A549 (cell line): ENCODE results near the gene BTBD18. TPM values are rescaled to one million over a fixed set of nuclear protein-coding genes. Genes with fewer than 3 reads are reported as not detected.

Experiments
- ATAC-seq, 2 experiments: fragments of 200-7000 bp in 1 of 2; fragments of >200 bp in 1 of 2; cut with Nextera tagmentation in 1 of 2; cut with Tn5 transposase in 1 of 2; 3 replicates each; pipeline versions ENCODE4 v1.8.0 to v1.9.1; 2018 to 2020; ENCODE audit warnings: mild to moderate bottlenecking in 1 of 2, moderate library complexity in 1 of 2
- CTCF ChIA-PET: fragments of 300-600 bp; sonication (Branson Sonifier 250); formaldehyde crosslinking; extraction: SDS; loops from one replicate; lab custom pipeline; 2021; ENCODE audit warnings: antibody characterized with exemption, inconsistent platforms; lab: Yijun Ruan, JAX
- POLR2A ChIA-PET: fragments of 350-600 bp; formaldehyde crosslinking; extraction: SDS; loops from one replicate; lab custom pipeline; 2021; ENCODE audit warnings: antibody characterized with exemption, inconsistent platforms; lab: Yijun Ruan, JAX
- DNase-seq, 2 experiments: peaks; one replicate each; pipeline versions ENCODE4 v3.0.0 to v3.0.0-alpha.2; 2011 to 2016; ENCODE audit warnings: low read depth in 1 of 2, low spot score in 1 of 2
- FAIRE-seq: peaks from 2 replicates; lab custom pipeline; 2011; peaks lifted over from hg19 to GRCh38; lab: Jason Lieb, UNC
- H3K27ac ChIP-seq, 2 experiments: fragments of >200 bp; sonication (Bioruptor Twin); formaldehyde crosslinking; 3 replicates each; pipeline ENCODE4 v1.5.1; 2016 to 2017
- H3K4me1 ChIP-seq: fragments of >200 bp; sonication (Bioruptor Twin); formaldehyde crosslinking; 3 replicates; pipeline ENCODE4 v1.6.1; 2016
- H3K4me2 ChIP-seq: fragments of >200 bp; sonication (Bioruptor Twin); formaldehyde crosslinking; 3 replicates; pipeline ENCODE4 v1.6.1; 2016
- H3K4me3 ChIP-seq: fragments of >200 bp; sonication (Bioruptor Twin); formaldehyde crosslinking; 3 replicates; pipeline ENCODE4 v1.5.1; 2016
- H3K9me3 ChIP-seq: fragments of >200 bp; sonication (Bioruptor Twin); formaldehyde crosslinking; 3 replicates; pipeline ENCODE4 v1.6.1; 2016
- CBX2 ChIP-seq: fragments of 200-600 bp; sonication (generic); IDR thresholded peaks from 2 replicates; pipeline ENCODE4 v1.6.1; 2016; ENCODE audit warnings: low read depth, mild to moderate bottlenecking, borderline replicate concordance
- CHD2 ChIP-seq: fragments of 150-350 bp; IDR thresholded peaks from 2 replicates; pipeline ENCODE4 v1.6.1; 2014; ENCODE audit warnings: low read length; ENCODE audit not compliant: partially characterized antibody
- EHF ChIP-seq: fragments of 250-450 bp; sonication (Bioruptor Pico); IDR thresholded peaks from 2 replicates; pipeline ENCODE4 v1.5.0; 2020; ENCODE audit warnings: mild to moderate bottlenecking
- ESRRA ChIP-seq: fragments of 150-350 bp; IDR thresholded peaks from 2 replicates; pipeline ENCODE4 v1.6.1; 2014; ENCODE audit warnings: mild to moderate bottlenecking, low read length, borderline replicate concordance
- FOXS1 ChIP-seq: fragments of 250-450 bp; sonication (Bioruptor Pico); IDR thresholded peaks from 2 replicates; pipeline ENCODE4 v1.5.0; 2020; ENCODE audit warnings: mild to moderate bottlenecking, moderate library complexity
- HEYL ChIP-seq: fragments of 250-450 bp; sonication (Bioruptor Pico); IDR thresholded peaks from 2 replicates; pipeline ENCODE4 v1.8.0; 2021; ENCODE audit warnings: mild to moderate bottlenecking, moderate library complexity
- HOXA7 ChIP-seq: fragments of 250-450 bp; sonication (Bioruptor Pico); IDR thresholded peaks from 2 replicates; pipeline ENCODE4 v1.5.0; 2020; ENCODE audit warnings: mild to moderate bottlenecking, moderate library complexity
- HOXB13 ChIP-seq: fragments of 250-450 bp; sonication (Bioruptor Pico); IDR thresholded peaks from 2 replicates; pipeline ENCODE4 v1.5.0; 2020; ENCODE audit warnings: low read depth, mild to moderate bottlenecking, moderate library complexity
- MAZ ChIP-seq: fragments of 150-350 bp; IDR thresholded peaks from 2 replicates; pipeline ENCODE4 v1.6.1; 2014; ENCODE audit warnings: antibody characterized with exemption, low read depth, low read length, borderline replicate concordance
- MYC ChIP-seq: IDR thresholded peaks from 2 replicates; pipeline ENCODE4 v1.6.1; 2012; ENCODE audit warnings: mild to moderate bottlenecking, inconsistent platforms, low read length, improper control_type of control experiment, borderline replicate concordance
- NFE2L2 ChIP-seq: fragments of 150-350 bp; conservative IDR thresholded peaks from 2 replicates; pipeline ENCODE4 v1.6.1; 2014; ENCODE audit warnings: low read length
- NR3C1 ChIP-seq: fragments of >200 bp; sonication (Bioruptor Twin); formaldehyde crosslinking; IDR thresholded peaks from 3 replicates; pipeline ENCODE4 v1.6.1; 2017
- PHF8 ChIP-seq: fragments of 200-600 bp; sonication (generic); IDR thresholded peaks from 2 replicates; pipeline ENCODE4 v1.6.1; 2016; ENCODE audit warnings: low read depth, mild to moderate bottlenecking, antibody characterized with exemption, moderate library complexity, borderline replicate concordance
- RARB ChIP-seq: fragments of 250-450 bp; sonication (Bioruptor Pico); IDR thresholded peaks from 2 replicates; pipeline ENCODE4 v1.8.0; 2021; ENCODE audit warnings: mild to moderate bottlenecking, moderate library complexity
- SREBF2 ChIP-seq: fragments of 450-650 bp; IDR thresholded peaks from 2 replicates; pipeline ENCODE4 v1.6.1; 2014; ENCODE audit warnings: mild to moderate bottlenecking, moderate library complexity
- ZC3H11A ChIP-seq: fragments of 450-650 bp; IDR thresholded peaks from 2 replicates; pipeline ENCODE4 v1.6.1; 2014; ENCODE audit warnings: antibody characterized with exemption, mild to moderate bottlenecking
- WGBS: methylation state at CpG from one replicate; pipeline ENCODE4 v1.1.6; 2017; ENCODE audit errors: missing lambda C conversion rate; 5-methylcytosine and 5-hydroxymethylcytosine counted together
- polyA plus RNA-seq, 4 experiments: library from polyadenylated mRNA; depleted of rRNA in 3 of 4; stranded (reverse); fragments of >200 nt; fragmentation: RNase III in 1 of 4; extraction: RNeasy Plus Mini Kit Qiagen cat#74134 plus additional on column Dnase treatment in 1 of 4; gene quantifications; 2 replicates in 3 of 4; 3 replicates in 1 of 4; pipeline ENCODE4 v1.2.3, GENCODE V29; 2011 to 2017
- TF ChIP-seq, protein P1 (sequence below): fragments of 150-350 bp; IDR thresholded peaks from 2 replicates; pipeline ENCODE4 v1.6.1; 2014; ENCODE audit warnings: low read depth, mild to moderate bottlenecking, low read length
- TF ChIP-seq, protein P2 (sequence below): fragments of 250-450 bp; sonication (Bioruptor Pico); IDR thresholded peaks from 2 replicates; pipeline ENCODE4 v1.5.0; 2021; ENCODE audit warnings: mild to moderate bottlenecking, moderate library complexity, borderline replicate concordance
- TF ChIP-seq, protein P3 (sequence below): IDR thresholded peaks from 2 replicates; pipeline ENCODE4 v1.6.1; 2012; ENCODE audit warnings: low read depth, borderline replicate concordance
- TF ChIP-seq, protein P4 (sequence below): fragments of 200-600 bp; sonication (generic); IDR thresholded peaks from 2 replicates; pipeline ENCODE4 v1.6.1; 2016; ENCODE audit warnings: antibody characterized with exemption, mild to moderate bottlenecking, moderate library complexity
- TF ChIP-seq, protein P5 (sequence below): fragments of 450-650 bp; IDR thresholded peaks from 2 replicates; pipeline ENCODE4 v1.6.1; 2014; ENCODE audit warnings: antibody characterized with exemption
- TF ChIP-seq, protein P6 (sequence below): fragments of 250-450 bp; sonication (Bioruptor Pico); IDR thresholded peaks from 2 replicates; pipeline ENCODE4 v1.5.0; 2020; ENCODE audit warnings: low read depth, mild to moderate bottlenecking, moderate library complexity

The BTBD18 gene
- polyA plus RNA-seq, 2 of the 4 experiments (the other 2 are of a cell fraction): not detected

DNA sequence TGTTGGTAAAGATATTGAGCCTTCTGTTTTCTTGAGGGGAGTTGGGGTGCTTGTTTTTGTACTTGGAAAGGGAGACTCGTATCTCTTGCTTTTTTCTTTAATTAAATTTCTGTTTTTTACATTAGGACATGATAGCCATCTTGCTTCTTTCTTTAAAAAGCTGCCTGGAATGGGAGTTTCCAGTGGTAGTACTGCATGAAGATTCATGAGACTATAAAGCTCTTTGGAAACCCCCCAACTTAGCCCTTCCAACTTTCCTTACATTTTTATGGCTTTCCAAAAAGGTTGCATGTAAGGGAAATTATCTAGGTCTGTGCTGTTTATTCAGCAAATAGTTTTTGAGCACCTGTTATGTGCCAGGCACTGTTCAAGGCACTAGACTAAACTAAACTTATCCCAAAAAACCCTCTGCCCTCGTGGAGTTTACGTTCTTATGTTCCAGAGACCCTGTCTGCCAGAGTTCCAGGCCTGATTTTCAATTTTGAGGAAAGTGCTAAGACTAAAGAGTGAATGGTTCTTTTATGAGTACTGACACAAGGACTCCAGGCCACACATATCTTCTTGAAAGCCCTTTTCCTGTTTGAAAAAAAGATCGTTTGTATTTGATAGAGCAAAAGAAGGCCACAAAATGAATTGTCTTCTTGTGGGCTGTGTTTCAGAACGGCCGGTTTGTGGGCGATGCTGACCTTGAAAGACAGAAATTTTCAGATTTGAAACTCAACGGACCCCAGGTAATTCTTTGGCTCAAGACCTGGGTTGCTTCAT, 41.9 kb upstream of the BTBD18 start:
- ChIA-PET CTCF (interaction anchor here (1.4 to 1.9 kb wide), 2 partner anchors 41 to 42 kb away, joined by 3 to 4 read pairs; partner anchors contain the start of gene BTBD18), POLR2A (no interaction called here)
- Histone ChIP-seq H3K9me3 (no peaks in the 10 kb centered on the region), H3K27ac (peak overlapping the region; percentile 55 to 71; a peak in 5 of 6 replicates), H3K4me1 (peaks cover 53% of the 10 kb centered on the region), H3K4me2 (peak overlapping the region; percentile 71), H3K4me3 (no peak overlapping the region)
- 88% methylated on average over 8 of the region's 8 CpGs for WGBS
- DNase-seq: no peak
- no peak for ATAC-seq
- no peak for FAIRE-seq
- no peak for TF ChIP-seq HOXB13 (CRISPR knock-in tag)
- TF ChIP-seq MYC: no peak
- TF ChIP-seq MAZ: no peak
- TF ChIP-seq NR3C1: no peak
- no peak for TF ChIP-seq ESRRA
- TF ChIP-seq FOXS1 (CRISPR knock-in tag): no peak
- no peak for TF ChIP-seq EHF (CRISPR knock-in tag)
- TF ChIP-seq RARB: no peak
- TF ChIP-seq ZC3H11A: no peak
- no peak for TF ChIP-seq SREBF2
- TF ChIP-seq, protein P1, sequence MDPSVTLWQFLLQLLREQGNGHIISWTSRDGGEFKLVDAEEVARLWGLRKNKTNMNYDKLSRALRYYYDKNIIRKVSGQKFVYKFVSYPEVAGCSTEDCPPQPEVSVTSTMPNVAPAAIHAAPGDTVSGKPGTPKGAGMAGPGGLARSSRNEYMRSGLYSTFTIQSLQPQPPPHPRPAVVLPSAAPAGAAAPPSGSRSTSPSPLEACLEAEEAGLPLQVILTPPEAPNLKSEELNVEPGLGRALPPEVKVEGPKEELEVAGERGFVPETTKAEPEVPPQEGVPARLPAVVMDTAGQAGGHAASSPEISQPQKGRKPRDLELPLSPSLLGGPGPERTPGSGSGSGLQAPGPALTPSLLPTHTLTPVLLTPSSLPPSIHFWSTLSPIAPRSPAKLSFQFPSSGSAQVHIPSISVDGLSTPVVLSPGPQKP: no peak
- TF ChIP-seq, protein P2, sequence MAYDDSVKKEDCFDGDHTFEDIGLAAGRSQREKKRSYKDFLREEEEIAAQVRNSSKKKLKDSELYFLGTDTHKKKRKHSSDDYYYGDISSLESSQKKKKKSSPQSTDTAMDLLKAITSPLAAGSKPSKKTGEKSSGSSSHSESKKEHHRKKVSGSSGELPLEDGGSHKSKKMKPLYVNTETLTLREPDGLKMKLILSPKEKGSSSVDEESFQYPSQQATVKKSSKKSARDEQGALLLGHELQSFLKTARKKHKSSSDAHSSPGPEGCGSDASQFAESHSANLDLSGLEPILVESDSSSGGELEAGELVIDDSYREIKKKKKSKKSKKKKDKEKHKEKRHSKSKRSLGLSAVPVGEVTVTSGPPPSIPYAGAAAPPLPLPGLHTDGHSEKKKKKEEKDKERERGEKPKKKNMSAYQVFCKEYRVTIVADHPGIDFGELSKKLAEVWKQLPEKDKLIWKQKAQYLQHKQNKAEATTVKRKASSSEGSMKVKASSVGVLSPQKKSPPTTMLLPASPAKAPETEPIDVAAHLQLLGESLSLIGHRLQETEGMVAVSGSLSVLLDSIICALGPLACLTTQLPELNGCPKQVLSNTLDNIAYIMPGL: no peak
- TF ChIP-seq HOXA7 (CRISPR knock-in tag): no peak

DNA sequence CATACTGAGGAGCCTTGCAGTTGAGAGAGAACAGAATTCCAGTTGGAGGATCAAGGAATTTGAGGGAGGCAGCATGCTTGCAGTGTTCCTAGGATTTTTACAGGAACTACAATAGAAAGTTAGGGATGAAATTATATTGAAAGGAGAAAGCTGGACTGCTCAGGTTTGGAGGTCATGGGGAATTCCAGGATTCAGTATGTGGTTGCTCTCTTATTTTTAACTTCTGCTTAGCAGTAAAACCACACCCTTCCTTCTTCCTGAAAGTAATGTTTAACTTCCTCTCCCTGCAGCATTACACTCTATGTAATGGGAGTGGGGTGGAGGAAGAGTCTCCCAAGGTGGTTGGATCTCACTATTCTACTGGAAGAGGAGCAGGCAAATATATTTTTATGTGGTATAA, 41.3 kb upstream of the BTBD18 start:
- Histone ChIP-seq H3K4me3 (no peak overlapping the region), H3K27ac (peak overlapping the region; percentile 55 to 71), H3K9me3 (no peaks in the 10 kb centered on the region), H3K4me2 (peak overlapping the region; percentile 71), H3K4me1 (peaks cover 53% of the 10 kb centered on the region)
- FAIRE-seq: no peak
- ATAC-seq: peak in 1 of 2 experiments; percentile 67; a peak in 3 of 6 replicates
- POLR2A ChIA-PET: no interaction called here
- DNase-seq: peak; percentile 36 to 39
- TF ChIP-seq NFE2L2 (no peak), ESRRA (no peak), HEYL (CRISPR knock-in tag) (no peak), CBX2 (no peak), PHF8 (no peak), HOXA7 (CRISPR knock-in tag) (no peak), ZC3H11A (no peak)
- CTCF ChIA-PET: interaction anchor here (1.4 to 5.8 kb wide), 3 partner anchors 8 to 42 kb away, joined by 3 to 38 read pairs (median 4); partner anchors contain the start of gene BTBD18

DNA sequence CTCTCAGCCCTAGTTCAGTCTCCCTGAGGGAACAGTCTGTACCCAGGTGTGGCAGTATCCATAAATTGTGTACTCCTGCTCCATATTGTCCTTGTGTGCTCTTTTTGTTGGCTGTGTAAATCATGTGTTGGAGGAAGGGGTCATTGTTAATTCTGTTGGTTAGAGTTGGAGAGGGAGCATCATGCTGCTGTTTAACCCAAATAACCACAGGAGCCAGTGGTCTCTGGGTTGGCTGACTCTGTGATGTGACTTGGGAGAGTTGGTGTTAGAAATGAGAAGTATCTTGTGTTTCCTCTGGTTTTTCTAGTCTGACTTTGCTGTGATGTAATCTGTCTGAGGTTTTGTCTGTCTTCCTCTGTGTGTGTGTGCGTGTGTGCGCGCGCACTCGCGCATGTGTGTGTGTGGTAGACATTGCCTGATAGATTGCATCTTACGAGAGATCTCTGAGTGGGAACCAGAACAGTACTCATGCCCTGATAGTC, 40.5 kb upstream of the BTBD18 start:
- Histone ChIP-seq H3K27ac (peak overlapping the region; percentile 55 to 71; a peak in 5 of 6 replicates), H3K4me1 (peaks cover 60% of the 10 kb centered on the region), H3K4me3 (no peak overlapping the region; the same call in 2 of the 3 replicates), H3K4me2 (peak overlapping the region; percentile 71), H3K9me3 (no peaks in the 10 kb centered on the region)
- no peak for DNase-seq
- WGBS: 96% methylated on average over 7 of the region's 7 CpGs
- FAIRE-seq: no peak
- ChIA-PET CTCF (interaction anchor here (0.5 to 5.8 kb wide), 6 partner anchors 9 to 41 kb away, joined by 3 to 38 read pairs (median 4); partner anchors contain the start of genes BTBD18 and CTNND1), POLR2A (no interaction called here)
- ATAC-seq: no peak
- TF ChIP-seq, protein P3, sequence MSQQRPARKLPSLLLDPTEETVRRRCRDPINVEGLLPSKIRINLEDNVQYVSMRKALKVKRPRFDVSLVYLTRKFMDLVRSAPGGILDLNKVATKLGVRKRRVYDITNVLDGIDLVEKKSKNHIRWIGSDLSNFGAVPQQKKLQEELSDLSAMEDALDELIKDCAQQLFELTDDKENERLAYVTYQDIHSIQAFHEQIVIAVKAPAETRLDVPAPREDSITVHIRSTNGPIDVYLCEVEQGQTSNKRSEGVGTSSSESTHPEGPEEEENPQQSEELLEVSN: no peak
- TF ChIP-seq, protein P4, sequence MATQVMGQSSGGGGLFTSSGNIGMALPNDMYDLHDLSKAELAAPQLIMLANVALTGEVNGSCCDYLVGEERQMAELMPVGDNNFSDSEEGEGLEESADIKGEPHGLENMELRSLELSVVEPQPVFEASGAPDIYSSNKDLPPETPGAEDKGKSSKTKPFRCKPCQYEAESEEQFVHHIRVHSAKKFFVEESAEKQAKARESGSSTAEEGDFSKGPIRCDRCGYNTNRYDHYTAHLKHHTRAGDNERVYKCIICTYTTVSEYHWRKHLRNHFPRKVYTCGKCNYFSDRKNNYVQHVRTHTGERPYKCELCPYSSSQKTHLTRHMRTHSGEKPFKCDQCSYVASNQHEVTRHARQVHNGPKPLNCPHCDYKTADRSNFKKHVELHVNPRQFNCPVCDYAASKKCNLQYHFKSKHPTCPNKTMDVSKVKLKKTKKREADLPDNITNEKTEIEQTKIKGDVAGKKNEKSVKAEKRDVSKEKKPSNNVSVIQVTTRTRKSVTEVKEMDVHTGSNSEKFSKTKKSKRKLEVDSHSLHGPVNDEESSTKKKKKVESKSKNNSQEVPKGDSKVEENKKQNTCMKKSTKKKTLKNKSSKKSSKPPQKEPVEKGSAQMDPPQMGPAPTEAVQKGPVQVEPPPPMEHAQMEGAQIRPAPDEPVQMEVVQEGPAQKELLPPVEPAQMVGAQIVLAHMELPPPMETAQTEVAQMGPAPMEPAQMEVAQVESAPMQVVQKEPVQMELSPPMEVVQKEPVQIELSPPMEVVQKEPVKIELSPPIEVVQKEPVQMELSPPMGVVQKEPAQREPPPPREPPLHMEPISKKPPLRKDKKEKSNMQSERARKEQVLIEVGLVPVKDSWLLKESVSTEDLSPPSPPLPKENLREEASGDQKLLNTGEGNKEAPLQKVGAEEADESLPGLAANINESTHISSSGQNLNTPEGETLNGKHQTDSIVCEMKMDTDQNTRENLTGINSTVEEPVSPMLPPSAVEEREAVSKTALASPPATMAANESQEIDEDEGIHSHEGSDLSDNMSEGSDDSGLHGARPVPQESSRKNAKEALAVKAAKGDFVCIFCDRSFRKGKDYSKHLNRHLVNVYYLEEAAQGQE: no peak
- TF ChIP-seq, protein P5, sequence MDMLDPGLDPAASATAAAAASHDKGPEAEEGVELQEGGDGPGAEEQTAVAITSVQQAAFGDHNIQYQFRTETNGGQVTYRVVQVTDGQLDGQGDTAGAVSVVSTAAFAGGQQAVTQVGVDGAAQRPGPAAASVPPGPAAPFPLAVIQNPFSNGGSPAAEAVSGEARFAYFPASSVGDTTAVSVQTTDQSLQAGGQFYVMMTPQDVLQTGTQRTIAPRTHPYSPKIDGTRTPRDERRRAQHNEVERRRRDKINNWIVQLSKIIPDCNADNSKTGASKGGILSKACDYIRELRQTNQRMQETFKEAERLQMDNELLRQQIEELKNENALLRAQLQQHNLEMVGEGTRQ: no peak
- TF ChIP-seq, protein P6, sequence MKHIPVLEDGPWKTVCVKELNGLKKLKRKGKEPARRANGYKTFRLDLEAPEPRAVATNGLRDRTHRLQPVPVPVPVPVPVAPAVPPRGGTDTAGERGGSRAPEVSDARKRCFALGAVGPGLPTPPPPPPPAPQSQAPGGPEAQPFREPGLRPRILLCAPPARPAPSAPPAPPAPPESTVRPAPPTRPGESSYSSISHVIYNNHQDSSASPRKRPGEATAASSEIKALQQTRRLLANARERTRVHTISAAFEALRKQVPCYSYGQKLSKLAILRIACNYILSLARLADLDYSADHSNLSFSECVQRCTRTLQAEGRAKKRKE (CRISPR knock-in tag): no peak
- TF ChIP-seq CHD2: no peak
- no peak for TF ChIP-seq MAZ
- no peak for TF ChIP-seq NFE2L2
